Peyer's patch (tissue), 4 donors: ENCODE measurements around the gene ZNF672. TPM values are rescaled to one million over a fixed set of nuclear protein-coding genes. Genes with fewer than 3 reads are reported as not detected.

Experiments
- DNase-seq, 3 donors: peaks; one replicate each; pipeline ENCODE4 v3.0.0-alpha.2; 2017 to 2019
- H3K27ac ChIP-seq, 4 donors: fragments of 200-600 bp; sonication (generic); one replicate each; pipeline ENCODE4 v1.5.1; 2016 to 2019
- H3K27me3 ChIP-seq, 2 donors: fragments of 200-600 bp; sonication (generic); one replicate each; pipeline ENCODE4 v1.5.1; 2019
- H3K36me3 ChIP-seq, 3 donors: fragments of 200-600 bp; sonication (generic); one replicate each; pipeline ENCODE4 v1.5.1; 2016 to 2019
- H3K4me1 ChIP-seq, 4 donors: fragments of 200-600 bp; sonication (generic); one replicate each; pipeline ENCODE4 v1.5.1; 2016 to 2019
- H3K4me3 ChIP-seq, 4 donors: fragments of 200-600 bp; sonication (generic); 1 replicate in 3 of 4; 2 replicates in 1 of 4; pipeline ENCODE4 v1.5.1; 2016 to 2019; ENCODE audit warnings: mild to moderate bottlenecking in 1 of 4
- H3K9me3 ChIP-seq, 4 donors: fragments of 200-600 bp; sonication (generic); one replicate each; pipeline ENCODE4 v1.5.1; 2016 to 2019; ENCODE audit warnings: mild to moderate bottlenecking in 1 of 4
- CTCF ChIP-seq, 6 experiments: fragments of 450-650 bp in 4 of 6; fragments of 200-600 bp in 2 of 6; sonication (generic) in 1 of 6; IDR thresholded peaks; one replicate each; pipeline ENCODE4 v1.5.1; 2017 to 2019; ENCODE audit warnings: antibody characterized with exemption in 6 of 6, mild to moderate bottlenecking in 3 of 6, moderate library complexity in 1 of 6
- POLR2A ChIP-seq, 2 donors: fragments of 450-650 bp; IDR thresholded peaks; one replicate each; pipeline ENCODE4 v1.5.1; 2017; ENCODE audit warnings: antibody characterized with exemption in 2 of 2, mild to moderate bottlenecking in 2 of 2, moderate library complexity in 2 of 2
- total RNA-seq, 4 donors: library from RNA; depleted of rRNA; stranded (reverse); fragments of >200 nt; gene quantifications; one replicate each; pipeline ENCODE4 v1.1.0, GENCODE V29; 2016

ZNF672 gene
- total RNA-seq, 4 donors from 2014 or later: 48.4 to 64.4 (median 60.5) TPM

- Histone ChIP-seq H3K27ac (no peak overlapping the region), H3K4me1 (peaks cover 0 to 2% (median 0%) of the 10 kb centered on the region in 4 donors), H3K36me3 (peaks cover 0 to 73% (median 0%) of the 10 kb centered on the region in 3 donors), H3K27me3 (no peaks in the 10 kb centered on the region), H3K4me3 (no peak overlapping the region), H3K9me3 (no peaks in the 10 kb centered on the region)
- peak in 2 of 3 donors; percentile 12 to 43 for DNase-seq
- TF ChIP-seq POLR2A (IDR thresholded peaks at IDR 0.05) (no peak), CTCF (IDR thresholded peaks at IDR 0.05) (no peak)
These were observed 9.3 kb downstream of the ZNF672 start for GRCh38 chr1:248847181-248847955.

GRCh38 chr1:248847956-248848561 lies 10.0 kb downstream of the ZNF672 start:
- H3K36me3 ChIP-seq: peaks cover 0 to 73% (median 0%) of the 10 kb centered on the region in 3 donors

GRCh38 chr1:248848602-248849001 lies 10.6 kb downstream of the ZNF672 start:
- Histone ChIP-seq H3K4me3 (no peak overlapping the region), H3K9me3 (no peaks in the 10 kb centered on the region), H3K27ac (no peak overlapping the region), H3K4me1 (no peaks in the 10 kb centered on the region), H3K27me3 (no peaks in the 10 kb centered on the region), H3K36me3 (peaks cover 0 to 73% (median 0%) of the 10 kb centered on the region in 3 donors)
- no peak for TF ChIP-seq POLR2A (IDR thresholded peaks at IDR 0.05)
- peak in 1 of 3 donors; percentile 9 for DNase-seq

More at GRCh38 chr1:248847956-248848561, 10.0 kb downstream of the ZNF672 start:
- Histone ChIP-seq H3K4me1 (no peaks in the 10 kb centered on the region), H3K27me3 (no peaks in the 10 kb centered on the region), H3K27ac (no peak overlapping the region), H3K4me3 (no peak overlapping the region), H3K9me3 (no peaks in the 10 kb centered on the region)
- DNase-seq: peak in 2 of 3 donors; percentile 6 to 41
- TF ChIP-seq POLR2A (IDR thresholded peaks at IDR 0.05) (no peak), CTCF (IDR thresholded peaks at IDR 0.05) (no peak)

- peak in 1 of 3 donors; percentile 9 for DNase-seq
- no peaks in the 10 kb centered on the region for H3K4me1 ChIP-seq
- no peaks in the 10 kb centered on the region for H3K9me3 ChIP-seq
- TF ChIP-seq CTCF (IDR thresholded peaks at IDR 0.05) (no peak), POLR2A (IDR thresholded peaks at IDR 0.05) (no peak)
- no peak overlapping the region for H3K4me3 ChIP-seq
- no peaks in the 10 kb centered on the region for H3K27me3 ChIP-seq
- H3K36me3 ChIP-seq: peaks cover 0 to 73% (median 0%) of the 10 kb centered on the region in 3 donors
- no peak overlapping the region for H3K27ac ChIP-seq
These were observed 11.1 kb downstream of the ZNF672 start for GRCh38 chr1:248849152-248849551.

GRCh38 chr1:248849637-248850036 lies 11.6 kb downstream of the ZNF672 start:
- H3K36me3 ChIP-seq: peaks cover 0 to 68% (median 0%) of the 10 kb centered on the region in 3 donors
- no peak overlapping the region for H3K4me3 ChIP-seq
- no peaks in the 10 kb centered on the region for H3K9me3 ChIP-seq
- no peaks in the 10 kb centered on the region for H3K4me1 ChIP-seq
- H3K27ac ChIP-seq: no peak overlapping the region
- DNase-seq: no peak
- TF ChIP-seq CTCF (IDR thresholded peaks at IDR 0.05) (no peak), POLR2A (IDR thresholded peaks at IDR 0.05) (no peak)
- H3K27me3 ChIP-seq: no peaks in the 10 kb centered on the region

GRCh38 chr1:248850124-248850523 lies 12.1 kb downstream of the ZNF672 start:
- Histone ChIP-seq H3K9me3 (no peaks in the 10 kb centered on the region), H3K36me3 (peaks cover 0 to 64% (median 0%) of the 10 kb centered on the region in 3 donors), H3K4me3 (no peak overlapping the region), H3K4me1 (no peaks in the 10 kb centered on the region), H3K27ac (no peak overlapping the region), H3K27me3 (no peaks in the 10 kb centered on the region)
- DNase-seq: peak in 1 of 3 donors; percentile 47
- TF ChIP-seq POLR2A (IDR thresholded peaks at IDR 0.05) (no peak), CTCF (IDR thresholded peaks at IDR 0.05) (no peak)
